Left renal pelvis (tissue), 4 donors: ENCODE data around the gene TRPV5. TPM values are rescaled to one million over a fixed set of nuclear protein-coding genes. Genes with fewer than 3 reads are reported as not detected.

ENCODE experiments used
- DNase-seq, 4 donors: peaks; one replicate each; pipeline ENCODE4 v3.0.0-alpha.2; 2013; ENCODE audit warnings: low read depth in 4 of 4, low spot score in 3 of 4
- polyA plus RNA-seq, 4 donors: library from polyadenylated mRNA; unstranded; fragments of 120-200 nt; gene quantifications; one replicate each; pipeline ENCODE4 v1.2.1, GENCODE V29; 2013; ENCODE audit not compliant: insufficient read length in 4 of 4

TRPV5 gene
- polyA plus RNA-seq, 4 donors = 0.05 to 1.8 (median 1.2) TPM

DNA sequence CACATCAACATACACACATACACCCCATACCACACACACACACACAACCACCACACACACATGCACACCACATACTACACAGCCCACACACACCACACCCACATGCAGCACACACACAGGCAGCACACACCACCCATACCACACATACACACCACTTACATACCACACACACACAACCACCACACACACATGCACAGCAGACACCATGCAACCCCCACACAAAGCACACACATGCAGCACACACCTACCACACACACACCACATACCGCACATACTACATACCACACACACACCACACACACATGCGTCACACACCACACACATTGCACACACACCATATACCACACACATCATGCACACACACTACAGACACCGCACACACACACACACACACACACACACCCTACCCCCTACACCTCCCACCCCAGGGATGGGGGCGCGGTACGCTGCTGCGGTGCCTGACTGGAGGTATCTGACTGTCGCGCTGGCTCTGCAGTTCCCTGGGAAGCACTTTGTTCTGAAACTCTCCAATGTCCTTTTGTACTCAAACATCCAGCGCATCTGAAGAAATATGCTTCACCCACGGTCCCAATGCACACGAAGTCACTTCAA is 42.6 kb downstream of the TRPV5 start:
- no peak for DNase-seq

DNA sequence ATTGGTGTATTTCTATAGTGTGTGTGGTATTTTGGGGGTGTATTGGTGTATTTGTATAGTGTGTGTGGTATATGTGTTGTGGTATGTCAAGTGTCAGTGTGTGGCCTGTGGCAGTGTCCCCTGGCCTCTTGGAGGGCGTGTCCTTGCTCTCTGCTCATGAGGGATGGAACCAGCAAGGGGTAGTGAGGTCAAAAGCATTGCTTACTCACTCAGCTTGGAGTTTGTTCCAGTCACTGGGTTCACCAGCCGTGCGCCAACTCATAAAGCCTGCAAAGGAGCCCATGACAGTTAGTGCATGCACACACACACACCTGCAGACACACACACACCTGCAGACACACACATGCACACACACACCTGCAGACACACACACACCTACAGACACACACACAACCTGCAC is 43.7 kb downstream of the TRPV5 start:
- no peak for DNase-seq

DNA sequence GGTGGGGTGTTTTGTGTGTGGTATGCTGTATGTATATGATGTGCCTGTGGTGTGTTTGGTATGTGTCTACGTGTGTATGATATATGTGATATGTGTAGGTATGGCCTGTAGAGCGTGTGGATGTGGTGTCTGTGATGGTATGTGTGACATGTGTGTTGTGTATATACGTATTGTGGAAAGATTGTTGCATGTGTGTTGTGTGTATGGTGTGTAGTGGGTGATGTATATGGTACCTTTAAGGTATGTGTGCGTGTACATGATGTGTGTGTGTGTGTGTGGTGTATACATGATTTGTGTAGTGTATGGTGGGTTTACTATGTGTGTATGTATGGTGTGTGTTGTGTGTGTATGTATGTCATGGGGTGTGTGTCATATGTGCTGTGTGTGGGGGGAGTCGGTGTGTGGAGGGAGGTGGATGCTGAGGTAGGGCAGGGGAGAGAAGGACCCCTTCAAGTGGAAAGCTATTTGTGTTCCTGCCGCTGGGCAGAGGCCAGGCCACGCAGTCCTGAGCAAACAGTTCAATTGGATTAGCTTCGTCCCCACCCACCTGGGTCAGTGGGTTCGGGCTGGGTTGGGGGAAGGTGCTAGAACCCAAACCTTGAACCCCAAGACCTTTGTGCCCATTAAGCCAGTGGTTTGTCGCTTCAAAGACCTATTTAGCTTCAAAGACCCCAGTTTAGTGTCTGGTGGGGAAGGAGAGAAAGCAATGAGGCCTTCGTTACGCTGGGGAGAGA is 46.1 kb downstream of the TRPV5 start:
- no peak for DNase-seq

DNA sequence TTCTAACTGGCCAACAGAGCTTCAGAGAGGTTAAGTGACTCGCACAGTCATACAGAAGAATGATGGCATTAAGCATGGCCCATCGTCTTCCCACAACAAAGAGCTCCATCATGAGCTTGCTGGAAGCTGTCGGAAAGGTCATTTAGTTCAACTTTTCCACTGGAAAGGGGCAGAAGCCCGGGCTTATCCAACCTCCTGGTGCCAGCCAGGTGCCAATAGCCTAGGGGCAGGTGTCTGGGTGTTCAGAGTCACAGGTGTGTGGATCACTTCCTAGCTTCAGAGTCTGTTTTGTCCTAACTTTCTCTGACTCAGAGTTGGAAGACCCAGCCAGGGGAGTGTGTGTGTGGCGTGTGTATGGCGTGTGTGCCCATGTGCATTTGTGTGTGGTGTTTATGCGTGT is 46.7 kb downstream of the TRPV5 start:
- DNase-seq = no peak

DNA sequence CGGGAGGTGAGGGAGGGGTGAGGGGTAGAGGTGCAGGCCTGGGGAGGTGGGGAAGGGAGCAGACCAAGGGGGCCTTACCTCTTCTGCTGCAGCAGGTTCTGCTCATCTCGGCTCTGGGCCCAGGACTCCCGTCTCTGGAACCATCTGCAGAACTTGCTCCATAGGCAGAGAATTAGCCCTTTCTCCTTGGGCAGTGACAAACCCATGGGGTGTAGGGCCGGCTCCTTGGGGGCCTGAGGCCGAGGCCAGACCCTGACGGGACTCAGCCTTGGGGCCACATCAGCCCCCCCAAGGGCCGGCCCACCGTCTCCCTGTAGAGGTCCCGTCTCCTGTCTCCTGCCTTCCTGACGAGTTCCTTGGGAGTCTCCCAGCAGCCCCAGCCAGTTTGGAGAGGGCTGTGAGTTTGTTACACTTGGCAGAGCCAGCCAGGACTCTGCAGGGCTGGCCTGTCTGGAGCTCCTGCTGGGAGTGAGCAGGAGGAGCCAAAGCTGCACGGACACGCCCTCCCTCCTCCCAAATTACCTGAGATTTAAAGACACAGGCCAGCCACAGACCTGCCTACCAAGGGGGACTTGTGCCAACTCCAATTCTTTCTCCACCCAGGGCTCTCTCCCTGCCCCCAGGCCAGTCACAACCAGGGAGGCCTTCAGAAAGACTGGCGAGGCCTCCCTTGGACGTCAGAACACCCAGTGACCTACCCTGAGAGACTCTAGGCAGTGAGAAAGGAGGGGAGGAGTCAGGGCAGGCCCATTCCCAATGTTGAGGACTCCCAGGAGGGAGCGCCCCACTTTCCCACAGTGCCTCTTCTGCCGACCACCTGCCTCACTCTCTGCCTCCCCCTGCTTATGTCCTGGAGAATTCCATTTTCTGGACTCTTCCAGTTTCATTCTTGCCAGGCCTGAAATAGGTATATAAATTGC is 48.0 kb downstream of the TRPV5 start, which contains the start of gene TRPV6:
TRPV6 (minus strand) TSS at position 435 of the 920 bp plus-strand sequence.
- DNase-seq = peak in 1 of 4 donors; percentile 19

DNA sequence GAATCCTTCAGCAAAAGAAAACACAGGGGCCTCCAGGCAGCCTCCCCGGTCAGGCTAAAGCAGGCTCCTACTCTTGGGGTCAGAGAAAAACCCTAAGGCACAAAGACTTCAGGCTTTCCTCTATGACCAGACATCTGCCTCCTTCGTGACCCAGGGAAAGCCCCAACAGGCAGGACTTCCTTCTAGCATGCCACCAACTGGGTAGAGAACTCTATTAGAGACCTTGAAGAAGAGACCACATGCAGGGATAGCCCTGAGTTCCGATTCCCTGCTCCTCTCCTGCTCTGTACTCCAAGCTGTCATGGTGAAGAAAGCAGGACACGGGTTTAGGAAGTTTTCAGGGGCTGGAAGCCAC is 49.3 kb downstream of the TRPV5 start:
- no peak for DNase-seq

DNA sequence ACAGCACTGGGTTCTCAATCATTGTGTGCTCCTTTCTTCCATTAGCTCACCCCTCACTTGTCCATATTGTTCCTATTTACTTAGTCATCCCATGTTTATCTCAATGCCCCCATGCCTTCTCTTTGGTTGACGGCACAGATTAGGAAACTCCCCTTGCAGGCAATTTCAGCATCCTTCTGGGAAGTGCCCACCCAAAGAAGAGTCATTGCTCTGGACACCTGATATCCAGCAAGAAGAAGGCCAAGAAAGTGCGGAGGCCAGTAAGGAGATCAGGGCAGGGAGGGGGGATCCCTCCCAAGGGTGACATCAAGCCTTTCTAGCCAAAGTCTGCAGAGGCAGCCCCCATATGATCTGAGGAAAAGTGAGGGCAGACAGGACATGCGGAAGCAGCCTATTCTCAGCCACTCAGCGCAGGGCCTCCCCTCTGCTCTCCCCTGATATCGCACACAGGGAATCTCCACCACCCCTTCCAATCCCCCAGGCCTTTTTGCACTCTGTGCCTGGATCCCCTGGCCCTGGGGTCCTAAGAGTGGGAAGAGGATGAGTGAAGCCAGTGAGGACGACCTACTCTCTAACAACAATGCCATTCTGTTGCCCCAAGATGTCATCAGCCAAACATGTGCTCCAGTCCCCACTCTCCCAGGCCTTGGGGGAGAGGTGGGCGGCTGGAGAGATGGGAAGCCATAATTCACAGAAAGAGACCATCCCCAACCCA is 49.8 kb downstream of the TRPV5 start:
- DNase-seq = no peak

DNA sequence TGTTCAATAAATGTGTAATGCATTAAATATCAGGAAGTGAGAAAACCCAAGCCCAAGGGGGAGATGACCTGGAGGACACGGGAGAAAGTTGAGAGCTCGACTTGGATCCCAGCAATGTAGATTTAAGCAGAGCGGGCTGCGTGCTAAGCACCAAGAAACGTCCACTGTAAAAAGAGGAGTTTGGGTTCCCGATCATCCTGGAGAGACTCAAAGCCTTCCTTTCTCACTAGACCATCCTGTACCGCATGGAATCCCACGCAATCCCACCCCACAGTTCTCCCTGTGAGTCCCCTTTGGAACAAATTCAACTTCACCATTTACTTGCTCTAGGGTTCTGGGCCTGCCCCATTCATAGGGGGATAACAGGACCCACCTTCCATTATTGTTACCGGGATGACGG is 50.4 kb downstream of the TRPV5 start:
- no peak for DNase-seq

DNA sequence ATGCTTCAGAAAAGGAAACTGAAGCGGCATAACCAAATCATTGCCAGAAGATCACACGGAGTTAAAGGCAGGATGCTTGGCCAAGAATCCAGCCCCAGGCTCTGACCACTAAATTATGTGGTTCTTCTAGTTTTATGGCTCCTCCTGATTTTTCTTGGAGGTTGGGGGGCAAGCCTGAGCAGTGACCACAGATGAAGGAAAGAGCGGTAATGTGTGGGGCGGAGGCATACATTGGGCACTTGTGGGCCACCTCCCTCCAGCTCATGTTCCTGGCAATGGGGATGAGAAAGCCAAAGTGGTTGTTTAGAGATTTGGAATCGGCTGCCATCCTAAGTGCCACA is 51.2 kb downstream of the TRPV5 start:
- DNase-seq = no peak

DNA sequence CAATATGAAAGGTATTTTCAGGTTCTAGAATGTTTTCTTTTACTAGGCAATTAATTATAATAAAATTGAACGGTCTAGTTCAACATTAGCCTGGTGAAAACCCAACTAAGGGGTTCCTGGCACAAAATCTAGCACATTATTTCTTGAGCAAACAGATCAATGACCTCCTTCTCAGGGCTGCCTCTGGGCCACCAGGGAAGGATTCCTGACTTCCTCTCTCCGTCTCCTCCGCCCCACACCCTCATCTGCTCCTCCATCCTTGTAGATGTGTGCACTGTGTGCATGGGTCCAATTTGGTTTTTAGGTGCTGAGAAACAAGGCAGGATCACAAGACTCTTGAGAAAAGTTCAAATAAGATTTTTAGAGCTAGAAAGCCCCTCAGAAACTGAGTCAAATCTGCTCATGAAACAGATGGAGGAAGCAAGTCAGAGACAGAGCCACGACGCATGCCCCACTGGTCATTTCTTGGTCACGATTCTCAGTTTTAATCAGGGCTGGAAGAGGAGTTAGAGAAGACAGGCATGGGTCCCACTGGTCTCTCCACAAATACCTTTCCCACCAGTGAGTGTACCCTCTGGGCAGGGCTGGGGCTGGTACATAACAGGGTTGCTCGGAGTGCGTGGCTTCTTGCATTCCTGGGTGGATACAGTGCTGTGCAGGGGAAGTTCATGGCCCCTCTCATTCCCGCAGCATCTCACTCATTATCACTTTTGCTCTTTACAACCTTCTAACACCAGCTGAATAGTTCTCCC is 51.8 kb downstream of the TRPV5 start:
- no peak for DNase-seq

DNA sequence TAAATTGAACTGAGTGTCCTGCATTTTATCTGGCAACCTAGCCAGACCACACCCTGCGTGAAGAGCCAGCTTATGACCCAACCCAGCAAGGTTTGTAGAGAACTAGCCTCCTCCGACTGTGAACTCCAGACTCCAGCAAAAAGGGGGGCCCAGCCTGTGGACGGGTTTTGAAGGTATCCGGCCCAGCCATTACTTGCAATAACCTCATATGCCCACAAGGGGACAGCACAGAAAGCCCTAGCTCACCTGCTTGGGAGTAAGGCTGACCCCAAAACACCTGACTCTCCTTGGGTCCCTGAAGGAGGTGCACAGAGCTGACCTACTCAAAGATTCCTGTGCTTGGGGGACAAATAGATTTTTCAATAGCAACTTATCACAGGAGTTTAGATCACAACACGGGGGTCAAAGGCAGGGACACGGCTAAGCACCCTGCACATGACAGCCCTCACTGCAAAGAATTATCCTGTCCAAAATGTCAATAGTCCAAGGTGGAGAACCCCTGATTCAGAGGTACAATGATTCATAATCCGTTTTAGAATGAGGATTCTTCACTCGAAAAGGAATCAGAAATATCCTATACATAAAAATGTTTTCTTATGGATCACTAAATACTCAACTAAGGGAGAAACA is 52.6 kb downstream of the TRPV5 start:
- no peak for DNase-seq

DNA sequence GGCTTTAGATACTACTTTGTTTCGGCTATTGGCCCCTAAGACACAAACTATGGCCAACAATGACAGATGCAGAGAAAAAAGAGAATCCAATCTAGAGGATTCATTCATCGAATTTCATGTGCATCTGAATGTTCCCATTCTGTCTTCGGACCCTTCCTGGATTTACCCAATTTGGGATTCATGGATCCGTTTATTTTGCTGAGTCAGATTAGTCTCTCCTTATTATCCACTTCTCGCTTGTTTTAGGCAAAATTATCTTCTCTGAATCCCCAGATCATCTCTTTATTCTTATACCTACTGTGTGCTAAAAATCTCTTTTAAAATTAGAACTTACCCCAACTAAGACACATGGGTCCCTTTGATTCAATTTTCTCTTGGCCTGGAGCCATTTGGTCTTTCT is 54.5 kb downstream of the TRPV5 start:
- no peak for DNase-seq

DNA sequence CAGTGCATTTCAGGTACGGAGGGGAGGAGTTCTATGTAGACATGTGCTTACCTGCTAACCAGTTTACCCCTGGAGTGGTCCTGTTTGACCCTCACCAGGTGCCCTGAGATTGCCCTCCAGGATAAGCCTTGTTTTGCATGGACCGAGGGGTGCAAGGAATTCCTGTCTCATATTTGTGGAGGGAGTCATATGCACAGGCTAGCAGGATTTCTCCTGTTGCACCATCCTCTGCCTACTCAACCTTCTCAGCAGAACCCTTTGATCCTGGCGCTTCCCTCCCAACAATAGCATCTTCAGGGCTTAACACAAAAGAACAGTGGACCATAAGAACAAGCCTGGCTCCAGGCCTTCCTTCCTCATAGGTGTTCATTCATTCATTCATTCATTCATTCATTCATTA is 55.2 kb downstream of the TRPV5 start:
- DNase-seq = no peak

DNA sequence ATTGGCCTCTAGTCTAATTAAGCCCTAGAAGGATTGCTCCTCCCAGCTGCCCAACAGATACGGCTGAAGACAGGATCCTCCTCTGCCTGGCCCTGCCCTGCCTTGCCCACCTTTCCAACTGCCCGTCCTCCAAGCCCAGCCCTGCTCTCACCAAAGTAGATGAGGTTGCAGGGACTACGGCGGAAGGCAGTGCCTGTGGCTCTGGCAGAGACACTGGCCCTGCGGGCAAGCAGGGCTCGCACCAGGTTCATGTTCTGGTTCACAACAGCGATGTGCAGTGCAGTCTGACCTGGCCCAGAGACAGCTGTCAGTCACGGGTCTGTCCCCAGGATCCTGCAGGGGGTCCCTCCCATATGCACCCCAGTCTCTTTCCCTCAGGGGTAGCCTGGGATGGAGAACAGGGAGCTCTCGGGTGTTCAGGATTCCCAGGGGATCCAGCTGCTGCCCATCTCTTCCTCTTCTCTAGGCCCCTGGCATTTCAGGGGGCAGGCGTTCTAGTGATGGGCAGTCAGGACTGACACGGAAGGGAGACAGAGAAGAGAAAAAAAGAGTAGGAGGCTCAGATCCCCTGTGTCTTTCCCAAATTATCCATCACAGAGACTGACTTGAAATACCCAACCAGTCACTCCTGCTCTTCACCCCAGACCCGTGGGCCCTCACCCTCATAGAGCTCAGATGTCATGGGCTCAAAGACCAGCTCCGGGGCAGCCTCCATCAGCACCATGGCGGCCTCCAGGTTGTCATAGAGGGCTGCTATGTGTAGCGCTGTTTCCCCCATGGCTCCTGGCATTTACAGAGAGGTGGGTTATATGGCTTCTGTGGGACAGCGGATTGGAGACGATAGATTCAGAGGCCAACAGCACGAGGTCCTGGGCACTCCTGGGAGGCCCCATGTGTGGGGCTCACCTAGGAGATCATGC is 56.3 kb downstream of the TRPV5 start:
- no peak for DNase-seq

DNA sequence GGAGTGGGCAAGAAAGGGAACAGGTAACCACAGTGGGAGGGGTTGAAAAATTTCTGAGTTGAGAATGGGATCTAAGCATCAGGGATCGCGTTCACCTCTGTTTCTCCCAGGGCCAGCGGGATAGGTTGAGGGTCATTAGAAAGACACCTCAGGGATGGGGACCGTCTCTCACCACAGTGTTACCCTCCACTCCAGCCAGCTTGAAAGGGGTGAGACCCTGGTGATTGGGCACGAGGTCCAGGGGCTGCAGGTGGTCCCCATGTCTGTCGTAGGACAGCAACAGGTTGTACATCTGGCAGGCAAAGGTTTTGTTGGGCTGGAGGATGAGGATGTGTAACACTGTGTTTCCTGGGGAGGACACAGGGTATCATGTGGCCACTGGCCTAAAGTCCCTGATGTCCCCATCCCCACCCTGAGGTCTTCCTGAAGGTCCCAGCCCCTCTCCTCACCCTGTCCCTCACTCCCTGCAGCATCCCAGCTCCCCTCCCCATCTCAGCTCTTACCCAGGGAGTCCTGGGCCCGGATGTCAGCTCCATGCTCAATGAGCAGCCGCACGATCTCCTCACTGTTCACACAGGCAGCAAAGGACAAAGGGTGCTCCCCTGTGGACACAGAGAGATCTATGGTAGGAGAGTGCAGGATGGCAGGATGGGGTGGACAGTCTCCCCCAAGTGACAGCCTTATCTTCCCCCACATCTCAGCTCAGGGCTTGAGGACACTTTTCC is 57.1 kb downstream of the TRPV5 start:
- DNase-seq = no peak

DNA sequence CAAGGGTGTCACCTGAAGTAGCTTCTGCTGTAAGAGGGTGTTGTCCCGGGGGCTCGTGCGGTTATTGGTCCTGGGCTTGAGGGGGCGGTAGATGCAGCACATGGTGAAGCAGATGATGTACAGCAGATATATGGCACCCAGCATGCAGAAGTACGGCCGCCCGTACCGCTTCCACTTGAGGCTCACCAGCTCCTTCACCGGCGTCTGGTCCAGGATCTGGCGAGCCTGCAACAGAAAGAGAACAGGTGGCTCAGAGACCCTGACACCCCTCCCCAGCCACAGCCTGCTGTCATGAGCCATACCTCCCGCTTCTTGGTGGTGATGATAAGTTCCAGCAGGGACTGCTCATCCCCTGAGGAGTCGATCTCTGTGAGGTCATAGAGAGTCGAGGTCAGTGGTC is 58.1 kb downstream of the TRPV5 start:
- no peak for DNase-seq

DNA sequence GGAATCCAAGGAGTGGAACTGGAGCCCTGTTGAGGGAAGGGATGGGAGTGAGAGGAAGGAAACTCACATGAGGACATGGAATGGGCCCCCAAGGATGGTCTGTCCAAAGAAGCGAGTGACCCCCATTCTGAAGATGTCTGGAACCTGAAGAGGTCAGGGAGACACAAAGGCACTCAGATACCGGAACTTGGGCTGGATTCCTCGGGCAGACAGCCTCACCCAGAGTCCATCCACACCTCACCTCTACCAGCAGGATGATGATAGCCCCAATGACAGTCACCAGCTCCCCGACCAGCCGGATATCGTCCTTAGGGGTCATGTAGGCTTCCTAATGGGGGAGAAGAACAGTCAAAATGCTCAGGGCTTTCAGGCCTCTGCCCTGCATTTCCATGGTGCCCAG is 58.7 kb downstream of the TRPV5 start:
- no peak for DNase-seq

DNA sequence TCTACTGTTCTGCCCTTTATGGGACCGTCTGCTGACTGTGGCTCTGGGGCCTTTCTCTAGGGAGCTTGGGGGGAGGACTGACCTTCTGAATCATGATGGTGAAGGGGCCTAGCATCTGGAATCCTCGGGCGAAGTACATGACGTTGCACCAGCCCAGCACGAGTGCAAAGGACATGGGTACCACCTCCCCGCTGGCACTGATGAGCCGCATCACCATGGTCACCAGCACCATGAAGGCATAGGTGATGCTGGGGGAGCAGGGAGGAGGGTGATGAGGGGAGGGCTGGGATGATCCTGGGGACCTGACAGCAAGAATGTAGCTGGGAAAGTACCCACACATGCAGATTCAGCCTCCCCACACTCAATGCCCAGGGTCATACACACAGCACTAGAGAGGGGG is 59.1 kb downstream of the TRPV5 start:
- no peak for DNase-seq
